Measurements from ENCODE around the gene SLC16A10. TPM values are rescaled to one million over a fixed set of nuclear protein-coding genes. Genes with fewer than 3 reads are reported as not detected.
A peak's percentile ranks its signal among the peaks of the same experiment; 100 is the strongest.

Gene SLC16A10
- total RNA-seq, 4 donors from 2014 or later = under 0.01 to 3.8 (median 1.2) TPM; not detected in 1

- Histone ChIP-seq H3K27ac (peak overlapping the region; percentile 83 to 84), H3K4me3 (peak overlapping the region; percentile 57 to 84), H3K27me3 (no peaks in the 10 kb centered on the region), H3K9me3 (no peaks in the 10 kb centered on the region), H3K4me1 (peaks cover 0 to 7% of the 10 kb centered on the region in 2 donors), H3K36me3 (no peaks in the 10 kb centered on the region)
- intact Hi-C loops (cut with DNase I; ENCODE audit: low total_unique reads) = no loop called here
- peak; percentile 57 to 70 for TF ChIP-seq POLR2A (IDR thresholded peaks at IDR 0.05)
- TF ChIP-seq, protein P1, sequence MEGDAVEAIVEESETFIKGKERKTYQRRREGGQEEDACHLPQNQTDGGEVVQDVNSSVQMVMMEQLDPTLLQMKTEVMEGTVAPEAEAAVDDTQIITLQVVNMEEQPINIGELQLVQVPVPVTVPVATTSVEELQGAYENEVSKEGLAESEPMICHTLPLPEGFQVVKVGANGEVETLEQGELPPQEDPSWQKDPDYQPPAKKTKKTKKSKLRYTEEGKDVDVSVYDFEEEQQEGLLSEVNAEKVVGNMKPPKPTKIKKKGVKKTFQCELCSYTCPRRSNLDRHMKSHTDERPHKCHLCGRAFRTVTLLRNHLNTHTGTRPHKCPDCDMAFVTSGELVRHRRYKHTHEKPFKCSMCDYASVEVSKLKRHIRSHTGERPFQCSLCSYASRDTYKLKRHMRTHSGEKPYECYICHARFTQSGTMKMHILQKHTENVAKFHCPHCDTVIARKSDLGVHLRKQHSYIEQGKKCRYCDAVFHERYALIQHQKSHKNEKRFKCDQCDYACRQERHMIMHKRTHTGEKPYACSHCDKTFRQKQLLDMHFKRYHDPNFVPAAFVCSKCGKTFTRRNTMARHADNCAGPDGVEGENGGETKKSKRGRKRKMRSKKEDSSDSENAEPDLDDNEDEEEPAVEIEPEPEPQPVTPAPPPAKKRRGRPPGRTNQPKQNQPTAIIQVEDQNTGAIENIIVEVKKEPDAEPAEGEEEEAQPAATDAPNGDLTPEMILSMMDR (IDR thresholded peaks at IDR 0.05) = peak; percentile 98 to 99 (median 98)
- peak; percentile 99 for DNase-seq
These were observed 172.0 kb downstream of the SLC16A10 start for GRCh38 chr6:111259089-111259831.

DNA sequence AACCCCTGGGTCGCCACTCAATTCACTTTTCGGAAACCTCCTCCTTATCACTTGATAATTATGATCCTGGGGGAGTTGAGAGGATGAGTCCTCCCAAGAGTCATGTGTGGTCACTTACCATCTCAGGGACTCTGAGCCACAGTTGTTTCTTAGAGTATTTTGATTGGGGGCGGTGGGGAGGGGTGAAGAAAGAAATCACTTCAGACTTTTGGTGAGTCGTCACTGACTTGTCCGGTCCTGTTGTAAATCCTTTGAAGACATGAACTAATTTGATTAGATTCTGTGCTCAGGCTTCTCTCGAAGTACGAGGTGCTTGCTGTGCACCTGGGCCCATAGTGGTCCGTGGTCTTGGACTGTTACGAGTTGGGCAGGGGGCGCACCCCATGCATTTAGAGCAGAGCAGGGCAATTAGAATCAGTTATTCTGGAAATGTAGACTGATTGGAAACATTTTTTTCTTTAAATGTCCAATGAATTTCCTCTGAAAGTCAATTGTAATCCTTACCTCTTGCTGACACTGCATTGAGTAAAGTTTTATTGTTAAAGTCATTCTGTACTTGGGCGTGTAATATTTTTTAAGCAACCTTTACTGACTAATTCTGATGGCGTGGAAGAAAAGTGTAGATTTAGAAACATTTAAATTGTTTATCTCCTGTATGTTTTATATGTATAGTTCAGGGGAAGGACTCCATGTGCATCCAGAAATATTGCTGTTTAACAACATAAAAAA, 173.4 kb downstream of the SLC16A10 start:
- Histone ChIP-seq H3K4me3 (no peak overlapping the region), H3K27me3 (no peaks in the 10 kb centered on the region), H3K9me3 (no peaks in the 10 kb centered on the region), H3K36me3 (no peaks in the 10 kb centered on the region), H3K4me1 (peaks cover 0 to 7% of the 10 kb centered on the region in 2 donors), H3K27ac (no peak overlapping the region)
- DNase-seq = no peak
- intact Hi-C loops (cut with DNase I; ENCODE audit: low total_unique reads) = no loop called here
- TF ChIP-seq, protein P1 (IDR thresholded peaks at IDR 0.05) = no peak
- no peak for TF ChIP-seq POLR2A (IDR thresholded peaks at IDR 0.05)

DNA sequence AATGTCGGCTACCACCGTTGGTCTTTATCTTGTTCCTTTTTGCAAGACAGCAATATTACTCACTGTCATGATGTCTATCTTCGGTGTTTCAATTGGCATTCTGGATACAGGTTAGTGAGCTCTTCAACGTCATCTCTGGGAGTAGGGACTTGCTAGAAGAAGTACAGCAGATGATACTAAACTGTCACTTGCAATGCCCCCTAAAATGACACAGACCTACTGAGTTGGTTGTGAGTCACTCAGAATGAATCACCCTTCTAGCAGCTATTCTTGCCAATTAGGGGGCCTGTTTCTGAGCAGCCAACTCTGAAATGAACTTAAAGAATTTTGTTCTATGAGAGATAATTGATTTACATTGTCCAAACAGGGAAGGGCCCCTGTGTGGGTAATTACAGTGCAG, 176.5 kb downstream of the SLC16A10 start:
- H3K27me3 ChIP-seq = no peaks in the 10 kb centered on the region
- peaks cover 0 to 7% of the 10 kb centered on the region in 2 donors for H3K4me1 ChIP-seq
- DNase-seq = no peak
- no peaks in the 10 kb centered on the region for H3K36me3 ChIP-seq
- H3K27ac ChIP-seq = no peak overlapping the region
- intact Hi-C loops (cut with DNase I; ENCODE audit: low total_unique reads) = no loop called here
- no peak for TF ChIP-seq POLR2A (IDR thresholded peaks at IDR 0.05)
- TF ChIP-seq, protein P1 (IDR thresholded peaks at IDR 0.05) = no peak
- H3K4me3 ChIP-seq = no peak overlapping the region
- H3K9me3 ChIP-seq = no peaks in the 10 kb centered on the region

- Histone ChIP-seq H3K27ac (no peak overlapping the region), H3K4me1 (no peaks in the 10 kb centered on the region), H3K36me3 (no peaks in the 10 kb centered on the region), H3K4me3 (no peak overlapping the region), H3K9me3 (no peaks in the 10 kb centered on the region), H3K27me3 (no peaks in the 10 kb centered on the region)
- intact Hi-C loops (cut with DNase I; ENCODE audit: low total_unique reads) = no loop called here
- TF ChIP-seq, protein P1 (IDR thresholded peaks at IDR 0.05) = no peak
- no peak for TF ChIP-seq POLR2A (IDR thresholded peaks at IDR 0.05)
- DNase-seq = no peak
These were observed 178.5 kb downstream of the SLC16A10 start for GRCh38 chr6:111265842-111266241.

GRCh38 chr6:111266276-111266675, 179.0 kb downstream of the SLC16A10 start:
- no peaks in the 10 kb centered on the region for H3K36me3 ChIP-seq
- no peaks in the 10 kb centered on the region for H3K4me1 ChIP-seq
- DNase-seq = no peak
- H3K4me3 ChIP-seq = no peak overlapping the region
- intact Hi-C loops (cut with DNase I; ENCODE audit: low total_unique reads) = no loop called here
- no peaks in the 10 kb centered on the region for H3K9me3 ChIP-seq
- no peak for TF ChIP-seq POLR2A (IDR thresholded peaks at IDR 0.05)
- TF ChIP-seq, protein P1 (IDR thresholded peaks at IDR 0.05) = no peak
- no peak overlapping the region for H3K27ac ChIP-seq
- H3K27me3 ChIP-seq = no peaks in the 10 kb centered on the region
